A549 (cell line): ENCODE data around the gene P2RX6.

Experiments used
- EP300 ChIP-seq, 2 experiments: fragments of >200 bp; sonication (Bioruptor Twin); formaldehyde crosslinking; IDR thresholded peaks; 2 replicates in 1 of 2; 3 replicates in 1 of 2; pipeline ENCODE4 v1.6.1; 2016 to 2017
- JUNB ChIP-seq: fragments of >200 bp; sonication (Bioruptor Twin); formaldehyde crosslinking; IDR thresholded peaks from 2 replicates; pipeline ENCODE4 v1.6.1; 2016
- MAFK ChIP-seq: fragments of 450-650 bp; IDR thresholded peaks from 2 replicates; pipeline ENCODE4 v1.6.1; 2014; ENCODE audit not compliant: partially characterized antibody
- NFE2L2 ChIP-seq: fragments of 150-350 bp; conservative IDR thresholded peaks from 2 replicates; pipeline ENCODE4 v1.6.1; 2014; ENCODE audit warnings: low read length
- POLR2A ChIP-seq: IDR thresholded peaks from 2 replicates; pipeline ENCODE4 v1.6.1; 2012; ENCODE audit warnings: mild to moderate bottlenecking, low read length
- RCOR1 ChIP-seq: fragments of 150-350 bp; IDR thresholded peaks from 2 replicates; pipeline ENCODE4 v1.6.1; 2014; ENCODE audit warnings: antibody characterized with exemption, low read length, low read depth
- SREBF2 ChIP-seq: fragments of 450-650 bp; IDR thresholded peaks from 2 replicates; pipeline ENCODE4 v1.6.1; 2014; ENCODE audit warnings: mild to moderate bottlenecking, moderate library complexity
- TF ChIP-seq, protein P1 (sequence below): fragments of >200 bp; sonication (Bioruptor Twin); formaldehyde crosslinking; IDR thresholded peaks from 3 replicates; pipeline ENCODE4 v1.5.1; 2016

DNA sequence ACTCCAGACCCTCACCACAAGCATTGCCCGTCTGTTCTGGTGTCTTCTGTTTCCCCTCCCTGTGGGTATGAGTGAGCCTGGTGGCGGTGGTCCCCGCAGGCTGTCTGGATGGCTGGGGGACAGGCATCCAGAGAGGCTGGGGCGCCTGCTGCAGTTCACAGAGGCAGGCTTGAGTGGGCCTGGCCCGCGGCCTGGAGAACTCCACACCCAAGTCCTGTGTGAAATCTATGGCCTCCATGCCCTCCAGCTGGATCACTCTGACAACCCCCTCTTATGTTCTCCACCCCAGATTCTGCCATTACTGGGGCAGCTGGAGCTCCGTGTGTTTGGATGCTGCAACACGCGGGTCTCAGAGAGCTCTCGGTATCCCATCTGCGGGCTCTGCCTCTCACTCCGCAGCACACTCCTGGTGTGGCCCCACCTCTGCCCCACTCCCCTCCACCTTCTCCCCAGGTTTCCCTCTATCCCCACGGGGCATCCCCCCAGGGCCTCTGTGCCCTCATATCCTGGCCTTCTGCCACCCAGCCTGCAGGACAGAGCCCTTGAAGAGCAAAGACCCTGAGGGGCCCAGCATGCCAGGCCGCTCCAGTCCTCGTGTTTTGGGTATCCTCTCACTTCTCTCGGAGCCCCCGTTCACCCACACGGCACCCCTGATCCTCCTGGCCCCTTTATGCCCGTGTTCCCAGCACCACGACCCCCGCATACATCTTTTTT lies 62.1 kb downstream of the P2RX6 start:
- TF ChIP-seq POLR2A (no peak), JUNB (no peak), RCOR1 (no peak), EP300 (IDR thresholded peaks at IDR 0.05) (no peak), NFE2L2 (no peak), SREBF2 (no peak), MAFK (no peak)
- TF ChIP-seq, protein P1, sequence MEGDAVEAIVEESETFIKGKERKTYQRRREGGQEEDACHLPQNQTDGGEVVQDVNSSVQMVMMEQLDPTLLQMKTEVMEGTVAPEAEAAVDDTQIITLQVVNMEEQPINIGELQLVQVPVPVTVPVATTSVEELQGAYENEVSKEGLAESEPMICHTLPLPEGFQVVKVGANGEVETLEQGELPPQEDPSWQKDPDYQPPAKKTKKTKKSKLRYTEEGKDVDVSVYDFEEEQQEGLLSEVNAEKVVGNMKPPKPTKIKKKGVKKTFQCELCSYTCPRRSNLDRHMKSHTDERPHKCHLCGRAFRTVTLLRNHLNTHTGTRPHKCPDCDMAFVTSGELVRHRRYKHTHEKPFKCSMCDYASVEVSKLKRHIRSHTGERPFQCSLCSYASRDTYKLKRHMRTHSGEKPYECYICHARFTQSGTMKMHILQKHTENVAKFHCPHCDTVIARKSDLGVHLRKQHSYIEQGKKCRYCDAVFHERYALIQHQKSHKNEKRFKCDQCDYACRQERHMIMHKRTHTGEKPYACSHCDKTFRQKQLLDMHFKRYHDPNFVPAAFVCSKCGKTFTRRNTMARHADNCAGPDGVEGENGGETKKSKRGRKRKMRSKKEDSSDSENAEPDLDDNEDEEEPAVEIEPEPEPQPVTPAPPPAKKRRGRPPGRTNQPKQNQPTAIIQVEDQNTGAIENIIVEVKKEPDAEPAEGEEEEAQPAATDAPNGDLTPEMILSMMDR: no peak
